ENCODE data around the gene SCUBE2. TPM values are rescaled to one million over a fixed set of nuclear protein-coding genes. Genes with fewer than 3 reads are reported as not detected.

SCUBE2 gene
- total RNA-seq, 3 donors from 2014 or later (not counting 1 experiment from before 2014, with no cell fraction given) = not detected

GRCh38 chr11:9008011-9008550 lies 83.3 kb downstream of the SCUBE2 start:
- Histone ChIP-seq H3K9me3 (ENCODE audit: control insufficient read depth, insufficient read depth, low read length) (no peaks in the 10 kb centered on the region), H3K4me1 (ENCODE audit: control insufficient read depth, insufficient read depth, low read length) (peaks cover 7% of the 10 kb centered on the region), H3K4me3 (ENCODE audit: low read length) (no peak overlapping the region), H3K27me3 (ENCODE audit: control insufficient read depth, insufficient read depth, low read length) (peaks cover 10% of the 10 kb centered on the region), H3K27ac (ENCODE audit: low read length) (no peak overlapping the region), H3K36me3 (ENCODE audit: control insufficient read depth, insufficient read depth, low read length) (no peaks in the 10 kb centered on the region)
- Mint-ChIP-seq H3K36me3 (no peaks in the 10 kb centered on the region), H3K4me1 (peaks cover 4 to 14% of the 10 kb centered on the region in 2 donors), H3K9me3 (no peaks in the 10 kb centered on the region), H3K4me3 (no peak overlapping the region), H3K27ac (no peak overlapping the region), H3K27me3 (ENCODE audit: low read depth in 2 of 2) (peaks cover 24 to 61% of the 10 kb centered on the region in 2 donors)
- 89% methylated on average over 3 of the region's 3 CpGs for WGBS (ENCODE audit: insufficient coverage)
- no peak for TF ChIP-seq CTCF (IDR thresholded peaks at IDR 0.05)
- DNase-seq = no peak
- no peak for ATAC-seq
- intact Hi-C loops (cut with micrococcal nuclease) = no loop called here

- H3K27ac ChIP-seq (ENCODE audit: low read length) = no peak overlapping the region
- Mint-ChIP-seq H3K27me3 (ENCODE audit: low read depth in 2 of 2) (peaks cover 23 to 57% of the 10 kb centered on the region in 2 donors), H3K4me3 (peak overlapping the region; percentile 80), H3K36me3 (no peaks in the 10 kb centered on the region), H3K4me1 (peaks cover 6 to 18% of the 10 kb centered on the region in 2 donors), H3K27ac (peak overlapping the region in 1 of 2 donors; percentile 62), H3K9me3 (no peaks in the 10 kb centered on the region)
- 88% methylated on average over 4 of the region's 4 CpGs for whole genome bisulfite sequencing (ENCODE audit: insufficient coverage)
- no peak for TF ChIP-seq CTCF (IDR thresholded peaks at IDR 0.05)
- intact Hi-C loops (cut with micrococcal nuclease) = no loop called here
- no peak for ATAC-seq
- H3K9me3 ChIP-seq (ENCODE audit: control insufficient read depth, insufficient read depth, low read length) = no peaks in the 10 kb centered on the region
- H3K27me3 ChIP-seq (ENCODE audit: control insufficient read depth, insufficient read depth, low read length) = peaks cover 32% of the 10 kb centered on the region
- H3K4me3 ChIP-seq (ENCODE audit: low read length) = no peak overlapping the region
- peaks cover 13% of the 10 kb centered on the region for H3K4me1 ChIP-seq (ENCODE audit: control insufficient read depth, insufficient read depth, low read length)
- H3K36me3 ChIP-seq (ENCODE audit: control insufficient read depth, insufficient read depth, low read length) = no peaks in the 10 kb centered on the region
- DNase-seq = peak in 1 of 2 donors; percentile 12
These were observed 86.3 kb downstream of the SCUBE2 start for GRCh38 chr11:9005087-9005486.

GRCh38 chr11:9004183-9004926 lies 87.0 kb downstream of the SCUBE2 start:
- Histone ChIP-seq H3K27ac (ENCODE audit: low read length) (no peak overlapping the region), H3K9me3 (ENCODE audit: control insufficient read depth, insufficient read depth, low read length) (no peaks in the 10 kb centered on the region), H3K27me3 (ENCODE audit: control insufficient read depth, insufficient read depth, low read length) (peaks cover 32% of the 10 kb centered on the region), H3K36me3 (ENCODE audit: control insufficient read depth, insufficient read depth, low read length) (no peaks in the 10 kb centered on the region), H3K4me1 (ENCODE audit: control insufficient read depth, insufficient read depth, low read length) (peaks cover 13% of the 10 kb centered on the region), H3K4me3 (ENCODE audit: low read length) (peak overlapping the region; percentile 24)
- Mint-ChIP-seq H3K9me3 (no peaks in the 10 kb centered on the region), H3K4me3 (peak overlapping the region; percentile 80), H3K27ac (peak overlapping the region in 1 of 2 donors; percentile 62), H3K36me3 (no peaks in the 10 kb centered on the region), H3K4me1 (peaks cover 6 to 18% of the 10 kb centered on the region in 2 donors), H3K27me3 (ENCODE audit: low read depth in 2 of 2) (peaks cover 25 to 53% of the 10 kb centered on the region in 2 donors)
- no peak for ATAC-seq
- TF ChIP-seq CTCF (IDR thresholded peaks at IDR 0.05) = no peak
- intact Hi-C loops (cut with micrococcal nuclease) = loop anchor here (5.0 kb wide), 2 partner anchors 508 to 753 kb away; no protein-coding TSS in a partner anchor
- peak in 1 of 2 donors; percentile 43 for DNase-seq
- WGBS (ENCODE audit: insufficient coverage) = 9% methylated on average over 69 of the region's 69 CpGs

Measured in natural killer cell (primary cell).